Frontal cortex (tissue), 4 donors: ENCODE results near the gene GAP43. TPM values are rescaled to one million over a fixed set of nuclear protein-coding genes. Genes with fewer than 3 reads are reported as not detected.

ENCODE experiments used
- DNase-seq, 2 donors: peaks; one replicate each; pipeline ENCODE4 v3.0.0; 2012; ENCODE audit warnings: low spot score in 2 of 2
- FAIRE-seq: peaks from 2 replicates; lab custom pipeline; 2012; peaks lifted over from hg19 to GRCh38; lab: Jason Lieb, UNC
- total RNA-seq: library from RNA; depleted of rRNA; stranded (reverse); fragments of >200 nt; gene quantifications from one replicate; pipeline ENCODE4 v1.2.3, GENCODE V29; 2014
- donor health status: control.
- donor health status: control.
- donor health status: control.

Gene GAP43, protein sequence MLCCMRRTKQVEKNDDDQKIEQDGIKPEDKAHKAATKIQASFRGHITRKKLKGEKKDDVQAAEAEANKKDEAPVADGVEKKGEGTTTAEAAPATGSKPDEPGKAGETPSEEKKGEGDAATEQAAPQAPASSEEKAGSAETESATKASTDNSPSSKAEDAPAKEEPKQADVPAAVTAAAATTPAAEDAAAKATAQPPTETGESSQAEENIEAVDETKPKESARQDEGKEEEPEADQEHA
- 289 TPM for total RNA-seq

DNA sequence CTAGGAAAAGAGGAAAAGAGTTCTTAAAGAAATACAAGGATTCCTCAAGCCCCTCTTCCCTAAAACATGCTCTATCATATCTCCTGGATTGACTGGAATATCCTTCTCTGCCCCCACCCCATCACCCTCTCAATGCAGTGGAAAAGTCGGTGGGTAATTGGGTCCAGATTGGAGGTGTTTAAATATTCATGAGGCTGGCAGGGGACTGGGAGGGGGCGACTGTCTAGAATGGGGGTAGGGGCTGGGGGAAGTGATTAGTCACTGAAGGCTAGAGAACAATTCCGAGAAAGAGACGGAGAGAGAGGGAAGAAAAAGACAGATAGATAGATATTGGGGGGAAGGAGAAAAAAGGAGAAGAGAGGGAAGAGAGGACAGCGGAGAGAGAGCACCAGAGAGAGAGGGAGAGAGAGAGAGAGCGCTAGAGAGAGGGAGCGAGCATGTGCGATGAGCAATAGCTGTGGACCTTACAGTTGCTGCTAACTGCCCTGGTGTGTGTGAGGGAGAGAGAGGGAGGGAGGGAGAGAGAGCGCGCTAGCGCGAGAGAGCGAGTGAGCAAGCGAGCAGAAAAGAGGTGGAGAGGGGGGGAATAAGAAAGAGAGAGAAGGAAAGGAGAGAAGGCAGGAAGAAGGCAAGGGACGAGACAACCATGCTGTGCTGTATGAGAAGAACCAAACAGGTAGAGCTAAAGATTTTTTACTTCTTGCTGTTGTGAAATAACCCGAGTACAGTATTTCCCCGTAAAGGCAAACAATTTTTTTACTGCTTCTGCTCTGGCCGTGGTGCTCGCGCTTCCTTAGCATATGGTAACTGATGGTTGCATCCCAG, at the start of gene GAP43:
GAP43 (plus strand) TSS at position 467 of the 825 bp plus-strand sequence; CDS start at position 647, 180 bp downstream.
- FAIRE-seq (no peak), DNase-seq (peak in 1 of 2 donors; percentile 7)

DNA sequence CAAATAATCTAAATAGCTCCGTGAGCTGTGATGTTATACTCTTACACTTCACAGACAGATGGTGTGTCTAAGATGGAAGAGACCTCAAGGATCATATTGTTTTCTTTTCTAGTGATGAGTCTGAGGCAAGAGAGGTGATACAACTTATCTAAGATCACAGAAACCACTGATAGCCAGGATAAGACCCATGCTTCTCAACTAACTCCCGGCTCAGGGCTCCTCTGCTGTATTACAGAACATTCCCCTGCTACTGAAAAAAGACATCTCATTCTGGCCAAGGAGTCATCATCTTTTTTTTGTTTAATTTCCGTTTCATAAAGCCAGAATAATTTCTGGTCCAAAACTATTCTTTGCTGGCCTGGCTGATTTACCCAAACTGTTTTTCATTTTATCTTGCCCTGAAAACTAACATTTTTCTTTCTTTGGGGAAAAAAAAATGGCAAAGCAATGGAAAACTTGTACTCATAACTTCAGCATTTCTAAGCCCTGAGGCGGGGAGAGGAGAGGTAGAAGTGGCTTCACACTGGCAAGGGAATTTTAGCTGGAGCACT, 46.9 kb upstream of the GAP43 start:
- DNase-seq (no peak), FAIRE-seq (no peak)

DNA sequence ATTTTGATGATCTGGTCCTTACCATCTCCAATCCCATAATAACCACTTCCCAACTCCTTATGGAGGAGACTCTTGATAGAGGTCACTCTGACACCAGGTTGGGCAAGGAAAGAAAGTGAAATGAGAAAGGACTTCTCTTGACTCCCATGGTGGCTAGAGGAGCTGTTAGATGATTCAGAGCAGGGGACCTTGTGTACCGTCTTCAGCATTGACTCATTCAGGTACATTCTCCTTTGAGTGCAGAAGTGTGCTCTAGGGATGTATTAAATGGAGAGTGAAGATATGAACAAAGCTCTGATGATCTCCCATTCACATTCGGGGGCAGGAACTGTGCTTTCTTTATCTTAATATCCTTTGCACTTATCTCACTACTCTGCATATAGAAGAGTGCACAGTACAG, 46.3 kb upstream of the GAP43 start:
- FAIRE-seq, result no peak
- no peak for DNase-seq

DNA sequence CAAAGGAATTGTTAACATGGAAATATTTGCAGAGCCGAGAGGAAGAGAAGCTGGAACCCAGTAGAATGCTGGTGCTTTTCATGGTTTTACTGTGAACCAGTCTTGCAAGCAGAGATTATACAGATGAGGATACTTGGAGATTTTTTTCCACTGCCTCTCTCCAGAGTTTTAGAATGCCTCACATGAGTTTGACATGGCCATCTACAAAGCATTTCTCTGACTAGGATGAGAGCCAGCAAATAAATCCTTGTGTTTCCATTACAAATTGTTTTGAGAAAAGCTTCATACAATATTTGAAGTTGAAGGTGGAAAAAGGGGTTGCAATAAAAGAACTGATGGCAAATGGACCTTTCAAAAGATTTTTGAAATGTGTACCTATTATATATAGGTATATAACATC, 45.0 kb upstream of the GAP43 start:
- FAIRE-seq, result no peak
- no peak for DNase-seq

DNA sequence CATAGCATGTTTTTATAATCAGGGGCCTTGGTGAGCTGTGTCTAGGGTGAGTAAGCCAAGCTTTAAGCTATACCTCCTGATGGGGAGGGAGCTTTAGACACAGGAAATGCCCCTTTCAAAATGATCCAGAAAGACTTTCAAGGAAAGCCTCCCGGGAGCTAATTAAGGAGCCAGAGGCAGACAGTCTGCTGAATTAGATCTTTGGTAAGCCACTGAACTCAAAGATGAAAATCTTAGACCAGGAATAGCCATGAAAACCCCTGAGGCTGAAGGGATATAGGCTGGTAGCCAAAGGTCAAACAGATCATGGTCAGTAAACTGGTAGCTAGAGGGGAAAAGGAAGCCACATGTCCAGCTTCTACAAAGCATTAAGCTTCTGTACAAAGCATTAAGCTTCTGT, 42.7 kb upstream of the GAP43 start:
- DNase-seq (no peak), FAIRE-seq (no peak)

DNA sequence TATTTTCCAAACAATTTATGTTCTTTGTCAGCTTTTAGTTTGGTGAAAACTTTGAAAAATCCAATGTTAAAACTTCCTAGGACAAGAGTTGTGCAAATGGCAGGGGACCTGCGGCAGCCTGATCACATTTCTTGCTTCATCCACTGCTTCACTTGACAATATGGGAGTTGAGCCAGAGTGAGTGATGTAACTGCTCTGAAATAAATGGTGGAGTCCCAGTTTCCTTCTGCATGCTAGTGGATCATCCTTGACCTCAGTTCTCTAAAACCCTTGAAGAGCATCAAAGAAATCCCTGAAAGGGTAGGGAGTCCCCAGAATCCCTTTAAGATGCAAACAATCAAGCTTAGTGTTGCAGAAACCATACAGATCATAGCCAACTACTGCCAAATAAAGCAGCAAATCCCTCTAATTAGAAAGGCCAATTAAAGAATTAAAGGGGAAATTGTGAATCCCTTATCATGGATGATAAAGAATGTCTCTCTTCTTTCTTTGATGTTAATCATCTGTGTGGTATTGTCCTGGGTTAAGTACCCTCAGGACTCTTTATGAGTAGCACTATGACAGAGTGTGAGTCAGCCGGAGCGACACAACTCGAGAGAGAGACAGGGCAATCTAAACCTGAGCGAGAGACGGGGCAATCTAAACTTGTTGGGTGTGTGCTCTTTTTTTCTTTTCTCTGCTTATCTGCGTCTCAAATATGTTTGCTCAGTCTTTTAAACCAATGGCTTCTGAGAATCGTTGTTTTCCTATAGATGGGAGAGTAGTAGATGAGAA, 41.8 kb upstream of the GAP43 start:
- FAIRE-seq, result no peak
- DNase-seq, result no peak

DNA sequence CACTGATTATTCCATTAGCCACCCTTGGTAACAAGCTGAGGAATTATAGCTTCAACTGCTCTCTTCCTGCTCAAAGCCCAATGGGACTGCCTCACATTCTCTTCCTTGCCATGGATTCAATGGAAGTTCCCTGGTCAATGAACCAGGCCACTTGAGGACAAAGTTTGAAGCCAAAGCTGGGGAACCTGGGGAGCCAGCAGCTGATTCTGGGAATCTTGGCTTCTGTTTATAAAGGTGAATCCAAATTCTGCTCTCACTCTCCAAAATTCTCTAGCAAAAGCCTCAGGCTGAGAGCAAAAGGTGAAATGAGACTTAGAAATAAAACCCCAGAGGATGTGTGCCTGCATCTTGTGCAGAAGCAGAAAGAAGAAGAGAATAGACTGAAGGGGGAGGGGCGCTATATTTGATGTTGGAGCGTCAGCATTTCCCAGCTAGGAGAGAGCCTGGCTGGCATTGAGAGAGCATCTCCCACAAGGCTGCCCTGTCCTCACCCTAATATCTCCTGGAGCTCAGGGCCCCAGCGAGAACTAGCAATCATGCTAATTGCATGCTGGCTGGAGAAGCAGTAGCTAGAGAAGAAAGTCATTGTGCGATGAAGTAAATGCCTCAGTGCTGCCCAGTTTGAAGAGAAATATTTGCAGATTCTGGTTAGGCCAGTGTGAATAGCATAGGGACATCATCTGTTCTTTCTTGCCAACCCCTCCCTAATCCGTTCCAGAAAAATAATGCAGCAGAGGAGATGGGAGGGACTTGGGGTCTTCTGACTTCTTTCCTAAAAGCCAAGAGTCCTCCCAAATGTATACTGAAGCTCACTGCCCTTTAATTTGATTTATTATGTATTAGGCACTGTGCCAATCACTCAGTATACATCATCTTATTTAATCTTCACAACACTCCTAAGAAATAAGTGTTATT, 34.9 kb upstream of the GAP43 start:
- DNase-seq (no peak), FAIRE-seq (no peak)

DNA sequence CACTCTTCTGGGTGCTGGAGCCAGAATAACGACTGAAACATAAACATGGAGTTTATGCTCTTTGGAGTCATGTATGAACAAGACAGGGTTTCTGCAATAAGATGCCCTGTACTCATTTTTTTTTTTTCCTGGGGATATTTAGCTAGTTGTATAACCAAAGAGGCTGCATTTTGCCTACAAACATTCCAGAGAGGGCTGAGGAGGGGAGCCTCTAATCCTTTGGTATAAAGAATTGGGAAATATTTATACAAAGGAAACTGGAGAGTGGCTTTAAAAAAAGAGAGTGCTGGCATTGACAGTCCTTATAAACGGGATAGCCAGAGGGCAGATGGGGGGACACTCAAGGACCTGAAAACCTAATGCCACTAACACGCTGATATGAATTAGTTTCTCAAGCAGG, 32.4 kb upstream of the GAP43 start:
- no peak for FAIRE-seq

DNA sequence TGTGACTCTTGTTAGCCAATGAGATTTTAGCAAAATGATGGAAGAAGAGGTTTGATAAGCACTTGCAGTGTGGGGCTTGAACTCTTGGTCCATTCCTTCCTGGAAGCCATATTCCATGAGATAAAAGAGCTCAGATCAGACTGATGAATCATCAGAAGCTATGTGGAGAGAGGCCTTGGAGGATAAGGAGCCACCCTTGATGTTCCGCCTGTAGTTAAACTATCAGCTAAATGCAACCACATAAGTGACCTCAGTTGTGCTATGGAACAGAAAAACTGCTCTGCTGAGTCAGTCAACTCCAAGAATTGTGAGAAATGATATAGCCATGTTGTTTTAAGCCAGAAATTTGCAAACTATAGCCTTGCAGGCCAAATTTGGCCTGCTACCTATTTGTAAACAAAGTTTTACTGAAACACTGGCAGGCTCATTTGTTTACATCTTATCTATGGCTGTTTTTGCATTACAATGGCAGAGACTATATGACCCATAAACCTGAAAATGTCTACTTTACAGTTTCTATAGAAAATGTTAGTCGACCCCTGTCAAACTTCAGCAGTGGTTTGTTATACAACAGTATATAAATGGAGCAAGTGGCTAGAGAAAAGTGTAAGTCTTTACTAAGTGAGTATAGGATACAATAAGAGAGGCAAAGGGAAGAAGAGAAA, 27.6 kb upstream of the GAP43 start:
- FAIRE-seq (no peak), DNase-seq (no peak)

More for the DNA sequence above, 32.4 kb upstream of the GAP43 start:
- no peak for DNase-seq

DNA sequence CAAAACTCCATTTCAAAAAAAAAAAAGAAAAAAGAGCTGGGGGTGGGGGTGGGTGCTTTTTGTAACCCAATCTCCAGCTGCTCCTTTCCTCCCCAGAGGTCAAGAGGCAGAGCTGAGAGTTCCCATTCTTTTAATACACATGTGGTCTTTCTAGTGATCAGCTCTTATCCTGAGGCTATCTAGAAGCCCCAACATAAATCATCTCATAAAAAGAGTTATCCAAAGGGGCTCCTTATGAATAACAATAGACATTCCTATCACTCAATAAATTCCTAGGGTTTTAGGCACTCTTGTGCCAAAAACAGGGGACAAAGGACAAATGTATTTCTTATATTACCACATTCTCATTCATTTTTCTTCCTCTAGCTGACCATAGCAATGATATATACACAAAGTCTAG, 25.1 kb upstream of the GAP43 start:
- FAIRE-seq, result no peak
- DNase-seq, result no peak

DNA sequence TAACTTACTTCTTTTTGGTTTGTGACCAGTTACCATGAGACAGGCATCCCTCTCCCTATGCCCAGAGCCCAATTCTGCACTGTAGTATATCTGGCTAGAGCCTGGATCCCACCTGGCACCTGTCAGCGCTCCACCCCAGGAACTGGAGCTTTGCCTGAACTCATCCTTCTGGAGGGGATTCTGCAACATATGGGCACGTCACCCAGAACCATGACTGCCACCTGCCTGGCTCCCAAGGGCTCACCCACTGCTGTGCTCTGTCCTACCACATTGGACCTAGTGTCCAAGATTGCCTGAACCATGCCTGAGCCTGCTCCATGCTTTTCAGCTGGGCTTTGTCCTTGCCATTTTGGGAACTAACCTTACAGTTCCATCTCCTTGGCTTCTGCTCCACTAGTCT, 21.1 kb upstream of the GAP43 start:
- DNase-seq, result no peak

DNA sequence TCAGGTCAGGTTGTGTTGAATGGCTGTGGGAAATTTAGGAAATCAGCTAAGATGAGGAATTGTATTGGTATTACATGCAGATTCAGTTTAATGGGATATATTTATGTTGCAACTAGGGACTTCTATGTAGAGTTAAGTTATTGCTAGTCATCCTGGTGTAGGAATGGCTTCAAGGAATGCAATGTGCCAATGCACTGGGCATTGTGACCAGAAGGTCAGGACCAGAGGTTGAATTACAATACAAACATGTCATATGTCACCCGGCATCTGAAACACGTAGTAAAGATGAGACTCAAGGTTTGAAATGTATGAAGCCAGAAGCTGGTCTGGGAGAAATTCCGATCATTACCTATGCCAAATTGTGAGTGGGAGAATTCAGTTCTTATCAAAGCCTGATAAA, 11.7 kb upstream of the GAP43 start:
- FAIRE-seq (no peak), DNase-seq (no peak)

More for the DNA sequence above, 21.1 kb upstream of the GAP43 start:
- no peak for FAIRE-seq

DNA sequence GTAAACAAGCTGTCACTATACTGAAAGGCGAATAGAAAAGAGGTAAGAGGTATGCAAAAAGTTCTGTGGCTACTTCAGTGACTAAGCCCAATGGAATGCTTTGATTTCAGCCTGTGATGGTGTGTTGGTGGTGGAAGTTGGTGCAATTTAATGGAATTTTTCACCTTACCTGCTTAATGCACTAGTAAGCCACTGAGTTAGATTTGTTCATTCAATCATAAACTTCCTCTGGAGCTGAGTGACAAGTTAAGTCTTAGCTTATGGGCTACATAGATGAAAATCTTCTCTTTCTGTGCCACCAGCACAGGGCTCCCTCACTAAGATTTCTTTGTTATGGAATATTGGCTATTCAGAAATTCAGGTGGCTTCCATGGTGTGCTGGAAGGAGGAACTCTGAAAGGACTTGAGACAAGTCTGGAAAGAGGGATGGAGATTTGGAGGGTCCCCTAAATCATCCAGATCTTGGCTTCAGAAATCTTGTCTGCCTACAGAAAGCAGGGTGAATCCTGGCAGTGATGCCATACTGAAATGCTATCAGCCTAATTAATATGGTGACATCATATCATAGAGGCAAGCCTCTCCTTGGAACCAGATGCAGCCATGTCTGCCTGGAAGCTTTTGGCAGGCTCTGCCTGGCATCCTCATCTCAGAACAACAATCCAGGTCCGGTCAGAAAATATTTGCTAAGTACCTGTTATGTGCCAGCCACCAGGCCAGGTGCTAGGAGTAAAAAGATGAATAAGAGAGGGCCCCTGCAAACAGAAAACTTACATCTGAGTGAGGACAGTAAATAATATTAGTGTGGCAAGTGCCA, 8.1 kb upstream of the GAP43 start:
- no peak for DNase-seq

DNA sequence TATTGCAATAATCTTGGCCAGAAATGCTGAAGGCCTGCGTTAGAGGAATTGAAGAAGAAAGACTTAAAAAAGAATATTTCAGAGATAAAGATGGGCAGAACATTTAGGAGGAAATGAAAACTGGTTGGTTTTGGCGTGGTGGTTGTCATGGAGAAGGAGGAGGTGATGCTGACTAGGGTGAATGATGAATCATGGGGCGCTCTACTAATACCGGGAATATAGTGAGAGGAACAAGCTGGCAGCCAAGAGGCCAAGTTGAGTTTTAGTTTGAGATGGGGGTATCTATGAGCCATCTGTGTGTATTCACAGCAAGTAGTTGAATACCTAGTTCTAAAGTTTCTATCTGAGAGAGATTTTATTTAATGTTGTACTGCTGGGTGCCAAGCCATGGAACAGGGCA, 6.8 kb upstream of the GAP43 start:
- FAIRE-seq (no peak), DNase-seq (no peak)

More for the DNA sequence above, 8.1 kb upstream of the GAP43 start:
- FAIRE-seq, result no peak

DNA sequence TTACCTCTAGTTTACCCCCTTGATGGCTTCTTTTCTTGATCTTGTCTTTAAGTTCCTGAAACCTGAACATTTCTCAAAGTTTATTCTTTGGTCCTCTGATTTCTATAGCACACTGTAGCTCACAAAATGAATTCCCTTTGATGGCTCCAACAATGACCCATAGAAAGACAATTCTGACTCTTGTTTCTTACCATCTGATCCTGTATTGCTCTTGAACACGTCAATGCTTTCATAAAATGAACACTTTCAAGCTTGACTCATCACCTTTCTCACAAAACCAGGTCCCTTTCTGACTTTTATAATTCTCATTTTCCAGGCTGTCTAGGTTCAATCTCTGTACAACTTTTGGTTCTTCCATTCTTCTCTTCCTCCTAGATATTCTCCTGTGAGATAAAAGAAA, 5.7 kb upstream of the GAP43 start:
- FAIRE-seq (no peak), DNase-seq (no peak)

DNA sequence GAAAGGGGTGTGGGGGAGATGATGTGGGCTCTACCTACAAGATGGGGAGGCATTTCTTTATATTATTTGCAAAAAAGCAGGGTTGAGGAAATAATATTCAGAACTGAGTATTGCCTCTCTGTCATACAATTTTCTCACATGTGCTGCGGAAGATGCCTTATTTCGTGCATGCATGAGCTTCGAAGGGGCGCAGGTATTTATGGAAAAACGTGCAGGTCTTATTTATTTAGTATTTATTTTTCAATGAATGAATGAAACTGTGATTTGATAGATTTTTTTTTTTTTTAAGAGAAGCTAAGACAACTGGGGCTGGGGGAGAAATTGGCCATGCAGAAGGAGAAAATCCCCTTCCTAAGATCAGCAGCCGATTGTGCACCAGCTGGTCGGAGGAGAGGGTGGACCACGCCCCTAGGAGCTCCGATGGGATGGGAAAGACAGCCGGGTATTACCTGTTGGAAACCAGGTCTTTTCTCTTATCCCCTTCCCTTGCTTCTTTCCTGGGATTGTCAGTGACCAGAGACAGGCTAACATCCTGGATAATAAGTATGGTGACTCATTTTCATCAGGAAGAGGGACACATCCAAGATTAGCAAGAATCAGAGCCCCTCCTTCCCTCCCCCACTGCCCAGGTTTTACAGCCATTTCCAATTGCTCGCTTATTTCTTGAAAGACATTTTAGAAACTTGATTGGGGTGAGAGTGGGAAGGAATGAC, 875 bp downstream of the GAP43 start:
- FAIRE-seq (no peak), DNase-seq (no peak)

DNA sequence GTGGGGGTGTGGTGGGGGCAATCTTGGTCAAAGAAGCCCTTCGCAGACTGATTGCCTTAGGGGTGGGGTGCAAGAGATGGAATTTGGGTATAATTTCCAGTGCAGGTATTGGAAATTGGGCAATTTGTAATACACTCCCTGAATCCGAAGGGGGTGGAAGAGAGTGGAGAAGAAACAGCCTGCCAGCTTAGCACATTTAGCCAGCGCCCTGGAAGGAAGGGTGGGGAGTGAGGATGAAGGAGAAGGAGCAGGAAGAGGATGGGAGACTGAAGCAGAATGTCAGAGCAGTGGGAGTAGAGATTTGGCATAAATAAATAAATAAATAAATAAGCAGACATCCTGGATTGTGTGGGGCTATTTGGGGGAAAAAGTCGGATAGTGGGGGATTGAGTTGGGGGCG, 1.6 kb downstream of the GAP43 start:
- DNase-seq, result no peak
- no peak for FAIRE-seq
